Adrenal gland (tissue), 12 donors: ENCODE data around the gene TBC1D22A. TPM values are rescaled to one million over a fixed set of nuclear protein-coding genes. Genes with fewer than 3 reads are reported as not detected.

ENCODE experiments used
- DNase-seq, 7 donors: peaks; one replicate each; pipeline ENCODE4 v3.0.0-alpha.2; 2019 to 2020
- H3K27ac ChIP-seq, 5 donors: fragments of 200-600 bp; sonication (generic) in 4 of 5; 1 replicate in 3 of 5; 2 replicates in 2 of 5; pipeline versions ENCODE4 v1.5.1 to v1.8.0; 2016 to 2020; ENCODE audit warnings: mild to moderate bottlenecking in 1 of 5
- H3K27me3 ChIP-seq: fragments of 200-600 bp; 2 replicates; pipeline ENCODE4 v1.8.0; 2021
- H3K36me3 ChIP-seq, 2 donors: fragments of 200-600 bp; replicated peaks in 1 of 2; 1 replicate in 1 of 2; 2 replicates in 1 of 2; pipeline versions ENCODE4 v1.5.1 to v1.8.0; 2018 to 2022
- H3K4me1 ChIP-seq, 2 donors: fragments of 200-600 bp; replicated peaks in 1 of 2; 1 replicate in 1 of 2; 2 replicates in 1 of 2; pipeline versions ENCODE4 v1.5.1 to v1.8.0; 2018 to 2021
- H3K4me3 ChIP-seq, 4 donors: fragments of 200-600 bp; sonication (generic) in 3 of 4; one replicate each; pipeline ENCODE4 v1.5.1; 2016 to 2018
- H3K9me3 ChIP-seq, 3 donors: fragments of 200-600 bp; sonication (generic) in 1 of 3; replicated peaks in 1 of 3; 1 replicate in 2 of 3; 2 replicates in 1 of 3; pipeline versions ENCODE4 v1.5.1 to v1.8.0; 2016 to 2021
- CTCF ChIP-seq, 6 experiments: fragments of 450-650 bp in 4 of 6; fragments of 200-600 bp in 2 of 6; sonication (generic) in 1 of 6; IDR thresholded peaks; 1 replicate in 5 of 6; 2 replicates in 1 of 6; pipeline versions ENCODE4 v1.5.1 to v1.8.0; 2016 to 2021; ENCODE audit warnings: antibody characterized with exemption in 6 of 6, mild to moderate bottlenecking in 2 of 6, moderate library complexity in 1 of 6
- POLR2A ChIP-seq, 2 donors: fragments of 450-650 bp; IDR thresholded peaks; one replicate each; pipeline ENCODE4 v1.6.1; 2017; ENCODE audit warnings: antibody characterized with exemption in 2 of 2, mild to moderate bottlenecking in 2 of 2, moderate library complexity in 1 of 2
- WGBS, 4 donors: extraction: QIAGEN DNeasy Blood & Tissue Kit in 2 of 4; methylation state at CpG; one replicate each; pipeline versions ENCODE4 v1.1.5 to v1.1.7; 2013 to 2017; 5-methylcytosine and 5-hydroxymethylcytosine counted together
- intact Hi-C, 2 donors: fragments of 100-400 bp; cut with DNase I; formaldehyde crosslinking; loops; one replicate each; pipeline versions ENCODE4 v1.14.1 to v1.15.0; 2022 to 2023
- polyA plus RNA-seq, 3 donors: library from polyadenylated mRNA; stranded (reverse); fragments of 200-250 nt in 2 of 3; fragments of 350-450 nt in 1 of 3; fragmentation: Illumina TruSeq in 1 of 3; extraction: RNeasy Lipid Tissue Mini Kit (QIAGEN cat#74804) in 1 of 3; gene quantifications; one replicate each; pipeline ENCODE4 v1.2.3, GENCODE V29; 2013 to 2014
- total RNA-seq, 9 donors: library from RNA; depleted of rRNA in 4 of 9; stranded (reverse); fragments of >200 nt in 4 of 9; fragments of 120-200 nt in 1 of 9; fragmentation: NEBNext Ultra II Directional in 1 of 9; extraction: Animal tissue kit (Norgen Biotek cat#: 25700) in 1 of 9; gene quantifications; one replicate each; pipeline versions ENCODE4 v1.1.0 to v1.2.4, GENCODE V29; 2013 to 2023
- donor health status: healthy with polysubstance abuse.
- donor health status: Bipolar disorder and iron deficiency.
- donor health status: DM: yes; HTN: yes; CAD: no.
- donor health status: DM: no; HTN: no; CAD: no.
- donor health status: DM: no; HTN: no; CAD: no.
- donor health status: DM: yes; HTN: yes; CAD: no.

Gene TBC1D22A
- total and polyA plus RNA-seq, 12 donors, result 11.5 to 44.2 (median 28.1) TPM

- no peaks in the 10 kb centered on the region for H3K27me3 ChIP-seq
- WGBS, 4 donors, result 95 to 97% (median 96%) methylated on average over 11 of the region's 11 CpGs
- intact Hi-C loops, result no loop called here
- TF ChIP-seq POLR2A (IDR thresholded peaks at IDR 0.05), result no peak
- TF ChIP-seq CTCF (IDR thresholded peaks at IDR 0.05), result no peak
- no peaks in the 10 kb centered on the region for H3K36me3 ChIP-seq
- H3K9me3 ChIP-seq, result no peaks in the 10 kb centered on the region
- H3K4me1 ChIP-seq, result no peaks in the 10 kb centered on the region
- DNase-seq, result no peak
- no peak overlapping the region for H3K27ac ChIP-seq
- no peak overlapping the region for H3K4me3 ChIP-seq
Measured at GRCh38 chr22:46881373-46882118, 119.1 kb downstream of the TBC1D22A start.

GRCh38 chr22:46883092-46883910 lies 120.9 kb downstream of the TBC1D22A start:
- H3K27me3 ChIP-seq, result no peaks in the 10 kb centered on the region
- TF ChIP-seq CTCF (IDR thresholded peaks at IDR 0.05), result no peak
- no peak for TF ChIP-seq POLR2A (IDR thresholded peaks at IDR 0.05)

GRCh38 chr22:46884365-46884764 lies 121.9 kb downstream of the TBC1D22A start:
- H3K4me3 ChIP-seq, result no peak overlapping the region
- 93 to 95% (median 95%) methylated on average over 7 to 8 of the region's 8 CpGs for WGBS, 4 donors
- no peak for DNase-seq
- no peak overlapping the region for H3K27ac ChIP-seq
- no peak for TF ChIP-seq POLR2A (IDR thresholded peaks at IDR 0.05)
- TF ChIP-seq CTCF (IDR thresholded peaks at IDR 0.05), result no peak
- H3K9me3 ChIP-seq, result no peaks in the 10 kb centered on the region
- intact Hi-C loops, result no loop called here
- no peaks in the 10 kb centered on the region for H3K27me3 ChIP-seq
- H3K36me3 ChIP-seq, result no peaks in the 10 kb centered on the region
- no peaks in the 10 kb centered on the region for H3K4me1 ChIP-seq

More at GRCh38 chr22:46883092-46883910, 120.9 kb downstream of the TBC1D22A start:
- intact Hi-C loops, result no loop called here
- Histone ChIP-seq H3K36me3 (no peaks in the 10 kb centered on the region), H3K9me3 (no peaks in the 10 kb centered on the region), H3K27ac (no peak overlapping the region), H3K4me1 (no peaks in the 10 kb centered on the region), H3K4me3 (no peak overlapping the region)
- WGBS, 4 donors, result 78 to 90% (median 82%) methylated on average over 12 of the region's 12 CpGs
- no peak for DNase-seq

GRCh38 chr22:46887978-46888377 lies 125.5 kb downstream of the TBC1D22A start:
- no peak overlapping the region for H3K27ac ChIP-seq
- no peaks in the 10 kb centered on the region for H3K4me1 ChIP-seq
- no peaks in the 10 kb centered on the region for H3K27me3 ChIP-seq
- H3K4me3 ChIP-seq, result no peak overlapping the region
- TF ChIP-seq POLR2A (IDR thresholded peaks at IDR 0.05) (no peak), CTCF (IDR thresholded peaks at IDR 0.05) (no peak)
- intact Hi-C loops, result no loop called here
- no peak for DNase-seq
- H3K36me3 ChIP-seq, result no peaks in the 10 kb centered on the region
- no peaks in the 10 kb centered on the region for H3K9me3 ChIP-seq
- 92 to 98% (median 97%) methylated on average over 11 of the region's 11 CpGs for WGBS, 4 donors
